GM04504 (cell line): ENCODE data around the gene FAM184B.
"Not testable (repeated sequence)": the region's sequence is repeated elsewhere in the genome, so short reads cannot be mapped to it uniquely, and the experiment has no call there.

ENCODE experiments used
- DNase-seq: peaks from one replicate; pipeline ENCODE4 v3.0.0-alpha.2; 2012; ENCODE audit warnings: low read depth

Gene FAM184B

GRCh38 chr4:17718471-17718870, 63.0 kb downstream of the FAM184B start:
- DNase-seq, result no peak

DNA sequence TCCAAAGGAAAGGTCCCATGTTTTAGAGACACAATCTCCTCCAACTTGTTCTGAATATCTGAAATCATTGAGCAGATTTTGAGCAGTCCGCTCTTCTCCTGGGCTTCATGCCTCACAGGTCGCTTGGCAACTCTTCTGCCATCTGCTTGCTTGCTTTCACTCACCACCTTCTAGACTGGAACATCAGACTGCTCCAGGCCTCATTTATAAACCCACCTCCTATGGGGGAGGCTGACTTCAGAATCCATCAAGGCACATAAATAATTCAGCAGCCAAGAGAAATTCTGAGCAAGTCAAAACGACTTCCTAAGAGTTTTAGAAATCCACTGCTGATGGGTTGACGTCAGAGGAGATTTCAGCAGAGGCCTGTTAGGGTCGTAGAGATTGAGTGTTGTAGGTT, 64.1 kb downstream of the FAM184B start:
- no peak for DNase-seq

GRCh38 chr4:17715511-17715910, 65.9 kb downstream of the FAM184B start:
- DNase-seq, result no peak

DNA sequence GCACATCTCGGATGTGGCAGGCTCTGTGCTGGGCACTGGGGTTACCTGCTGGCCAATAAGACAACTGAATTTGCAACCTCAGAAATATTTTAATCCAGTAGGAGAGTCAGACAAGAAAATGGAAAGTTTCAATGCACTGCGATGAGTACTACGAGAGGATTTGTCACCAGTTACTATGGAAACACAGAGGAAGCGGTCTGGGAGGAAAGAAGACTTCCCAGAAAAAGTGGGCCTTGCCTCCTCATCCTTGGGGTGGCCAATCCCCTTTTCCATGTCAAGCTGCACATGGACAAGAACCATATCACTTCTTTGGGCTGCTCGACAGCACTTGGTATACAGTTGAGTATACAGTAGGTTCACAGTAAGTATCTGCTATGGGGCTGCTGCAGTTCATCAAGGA, 67.6 kb downstream of the FAM184B start:
- no peak for DNase-seq

- no peak for DNase-seq
Measured at GRCh38 chr4:17712166-17712565, 69.3 kb downstream of the FAM184B start.

DNA sequence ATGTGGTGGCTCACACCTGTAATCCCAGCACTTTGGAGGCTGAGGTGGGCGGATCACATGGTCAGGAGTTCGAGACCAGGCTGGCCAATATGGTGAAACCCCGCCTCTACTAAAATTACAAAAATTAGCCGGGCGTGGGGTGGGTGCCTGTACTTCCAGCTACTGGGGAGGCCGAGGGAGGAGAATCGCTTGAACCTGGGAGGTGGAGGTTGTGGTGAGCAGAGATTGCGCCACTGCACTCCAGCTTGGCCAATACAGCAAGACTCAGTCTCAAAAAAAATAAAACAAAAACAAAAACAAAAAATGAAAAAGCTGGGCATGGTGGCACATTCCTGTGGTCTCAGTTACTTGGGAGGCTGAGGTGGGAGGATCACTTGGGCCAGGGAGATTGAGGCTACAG, 70.2 kb downstream of the FAM184B start:
- not testable (repeated sequence) for DNase-seq

DNA sequence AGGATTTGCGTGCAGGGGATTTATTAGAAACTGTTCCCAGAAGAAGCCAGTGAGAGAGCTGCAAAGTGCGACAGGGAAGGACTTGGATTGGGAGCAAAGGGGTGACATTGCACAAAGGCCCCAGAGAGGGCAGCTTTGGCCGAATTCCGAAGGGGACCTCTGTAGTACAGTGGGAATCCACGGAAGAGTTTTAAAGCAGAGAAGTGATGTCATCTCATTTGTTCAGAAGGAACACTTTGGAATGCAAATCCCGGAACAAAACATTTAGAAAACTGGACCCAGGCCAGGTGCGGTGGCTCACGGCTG, 71.7 kb downstream of the FAM184B start:
- no peak for DNase-seq

- no peak for DNase-seq
Measured at GRCh38 chr4:17708992-17709762, 72.2 kb downstream of the FAM184B start.

- DNase-seq, result no peak
Measured at GRCh38 chr4:17707671-17708070, 73.8 kb downstream of the FAM184B start.

DNA sequence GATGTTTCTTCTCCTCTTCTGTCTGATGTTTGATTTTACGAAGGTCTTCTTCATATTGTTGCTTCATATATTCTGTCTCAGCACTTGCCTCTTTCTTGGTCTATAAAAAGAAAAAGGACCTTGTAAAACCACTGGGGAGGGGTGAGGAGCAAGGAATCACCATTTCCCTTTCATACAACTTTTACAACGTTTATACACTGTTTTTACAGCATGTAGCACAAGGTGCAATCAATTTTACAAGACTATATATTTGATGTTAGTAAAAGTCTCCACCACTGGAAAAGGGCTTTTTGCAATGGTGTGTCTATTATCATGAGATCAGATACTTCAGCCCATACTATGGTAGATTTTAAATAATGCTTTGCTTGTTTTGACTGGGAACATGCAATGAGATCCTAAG, 76.3 kb downstream of the FAM184B start:
- no peak for DNase-seq

DNA sequence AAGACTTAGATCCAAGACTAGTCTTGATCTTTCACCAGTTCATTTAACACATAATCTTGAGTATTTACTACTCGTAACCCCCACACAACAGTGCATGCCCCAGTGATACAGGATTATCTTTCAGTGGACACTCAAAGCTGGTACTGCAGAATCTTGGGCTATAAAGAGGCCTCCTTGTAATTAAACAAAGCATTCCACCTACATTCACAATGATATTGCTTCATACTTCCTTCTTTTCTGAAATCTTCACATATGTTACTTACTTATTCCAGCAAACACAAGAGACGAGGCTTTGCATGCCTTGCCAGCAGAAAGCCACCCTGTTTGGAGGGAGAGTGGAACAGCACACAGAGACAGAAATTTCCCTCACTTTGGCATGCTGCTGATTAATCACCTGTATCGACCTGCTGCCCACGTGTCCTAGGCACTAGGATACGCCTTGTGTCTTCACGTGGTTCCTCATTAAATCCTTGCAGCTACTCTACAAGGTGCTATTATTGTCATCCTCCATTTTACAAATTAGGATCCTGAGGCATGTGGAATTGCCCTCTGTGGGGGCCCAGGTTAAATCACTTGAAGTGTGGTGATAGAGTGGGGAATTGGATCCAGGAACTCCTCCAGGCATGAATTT, 77.3 kb downstream of the FAM184B start:
- no peak for DNase-seq

DNA sequence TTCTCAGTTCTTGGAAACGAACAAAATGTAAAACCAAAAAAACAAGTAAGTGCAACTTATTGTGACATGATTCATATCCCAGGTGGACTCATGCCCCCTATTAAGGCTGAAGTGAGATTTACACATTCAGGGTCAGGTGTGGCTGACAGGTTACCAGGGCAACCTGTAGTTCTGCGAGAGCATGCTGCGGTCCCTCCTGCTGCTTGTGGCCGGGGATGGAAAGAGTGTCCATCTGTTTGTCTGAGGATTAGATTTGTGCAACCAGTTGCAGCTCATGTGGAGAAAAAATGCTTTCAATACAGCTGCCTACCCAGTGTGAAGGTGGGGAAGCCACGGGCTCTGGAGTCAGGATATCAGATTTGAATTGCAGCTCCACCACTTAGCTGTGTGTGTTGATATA, 78.8 kb downstream of the FAM184B start:
- no peak for DNase-seq

- DNase-seq, result no peak
Measured at GRCh38 chr4:17701882-17702281, 79.5 kb downstream of the FAM184B start.

DNA sequence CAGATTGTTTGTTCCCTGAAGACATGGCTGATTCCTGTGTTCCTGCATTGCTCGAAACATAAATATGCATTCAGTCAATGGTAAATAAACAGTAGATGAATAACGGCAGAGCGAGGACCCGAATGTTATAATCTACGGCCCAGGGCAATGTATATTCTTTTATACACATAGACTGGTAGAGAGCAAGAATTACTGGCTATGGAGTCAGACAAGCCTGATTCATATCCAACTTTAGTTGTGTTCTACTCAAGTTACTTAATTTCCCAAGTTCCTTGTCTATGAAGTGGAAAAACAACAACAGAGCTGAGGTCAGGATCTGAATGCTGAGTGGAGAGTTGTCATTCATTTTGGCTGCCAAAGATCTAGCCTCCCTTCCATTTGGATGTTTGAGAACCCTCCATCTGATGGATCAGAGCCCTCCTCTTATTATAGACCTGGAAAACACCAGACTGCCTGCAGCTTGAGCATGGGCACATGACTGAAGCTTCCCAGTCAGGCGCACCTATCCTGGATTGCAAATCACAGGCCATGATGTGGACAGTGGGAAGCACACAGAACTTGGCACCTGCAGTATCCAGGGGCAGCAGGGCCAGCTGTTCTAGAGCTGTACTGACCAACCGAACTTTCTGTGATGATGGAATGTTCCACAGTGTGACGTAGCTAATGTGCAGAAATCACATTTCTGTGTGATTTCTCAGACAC, 80.1 kb downstream of the FAM184B start:
- no peak for DNase-seq

- no peak for DNase-seq
Measured at GRCh38 chr4:17699380-17699779, 82.0 kb downstream of the FAM184B start.

DNA sequence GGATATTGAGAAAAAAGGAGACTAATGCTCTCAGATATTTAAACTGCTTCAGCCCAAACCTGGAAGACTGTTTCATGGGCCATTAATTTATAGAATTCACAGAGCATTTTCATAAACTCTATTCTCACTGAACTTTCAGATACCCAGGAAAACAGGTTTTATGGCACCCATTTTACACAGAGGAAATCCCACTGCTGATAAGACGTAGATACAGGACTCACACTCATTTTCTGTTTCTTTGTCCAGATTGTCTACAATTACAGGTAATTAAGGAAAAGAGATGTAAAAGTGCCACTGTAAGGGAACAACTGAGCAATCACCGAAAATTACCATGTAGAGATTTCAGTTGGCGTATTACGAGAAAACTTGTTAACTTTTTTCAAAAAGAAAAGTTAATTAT, 83.3 kb downstream of the FAM184B start:
- DNase-seq, result no peak

DNA sequence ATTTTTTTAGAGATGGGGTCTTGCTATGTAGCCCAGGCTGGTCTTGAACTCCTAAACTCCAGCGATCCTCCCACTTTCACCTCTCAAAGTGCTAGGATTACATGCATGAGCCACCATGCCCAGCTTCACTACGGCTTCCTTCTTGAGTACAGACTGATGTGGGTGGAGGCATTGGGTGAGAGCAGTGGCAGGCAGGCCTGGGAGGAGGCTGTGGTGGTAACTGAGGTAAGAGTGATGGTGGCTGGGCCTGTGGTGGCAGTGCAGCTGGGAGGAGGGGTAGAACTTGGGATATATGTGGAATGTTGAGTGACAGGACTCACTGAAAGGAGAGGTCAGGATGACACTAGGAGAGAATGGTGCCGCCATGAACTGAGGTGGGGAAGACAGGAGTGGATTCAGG, 86.1 kb downstream of the FAM184B start:
- no peak for DNase-seq

- DNase-seq, result no peak
Measured at GRCh38 chr4:17694552-17694951, 86.9 kb downstream of the FAM184B start.

DNA sequence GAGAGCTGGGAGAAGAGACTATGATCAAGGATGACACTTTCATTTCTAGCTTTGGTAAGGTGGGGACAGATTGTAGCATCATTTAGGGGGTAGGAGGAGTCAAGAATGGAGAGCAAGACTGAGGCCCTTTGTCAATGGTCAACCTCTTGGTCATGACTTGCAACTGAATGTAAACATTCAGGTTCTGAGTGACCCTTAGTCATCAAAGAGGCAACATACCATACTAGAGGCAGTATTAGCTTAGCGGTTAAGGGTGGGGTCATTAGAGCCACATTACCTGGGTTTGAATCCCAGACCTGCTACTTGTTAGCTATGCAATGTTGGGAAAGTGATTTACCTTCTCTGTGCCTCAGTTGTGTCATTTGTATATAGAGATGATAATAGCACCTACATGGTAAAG, 90.5 kb downstream of the FAM184B start:
- no peak for DNase-seq

DNA sequence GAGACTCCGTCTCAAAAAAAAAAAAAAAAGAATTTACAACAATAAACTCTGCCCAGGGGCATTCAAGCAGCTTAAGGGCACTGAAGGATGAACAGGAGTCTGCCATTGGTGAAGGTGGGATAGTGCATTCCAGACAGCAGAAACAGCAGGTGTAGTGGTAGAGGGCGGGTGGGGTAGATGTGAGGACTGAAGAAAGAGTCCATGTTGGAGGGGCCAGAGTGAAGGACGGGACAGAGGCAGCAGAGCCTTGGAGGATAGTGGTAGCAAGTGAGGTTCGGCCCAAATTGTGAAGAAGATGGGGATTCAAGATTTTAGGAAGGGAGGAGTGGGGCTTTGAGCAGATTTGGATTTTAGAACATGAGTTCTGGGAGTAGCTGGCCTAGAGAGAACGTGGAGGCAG, 91.3 kb downstream of the FAM184B start:
- DNase-seq, result no peak

DNA sequence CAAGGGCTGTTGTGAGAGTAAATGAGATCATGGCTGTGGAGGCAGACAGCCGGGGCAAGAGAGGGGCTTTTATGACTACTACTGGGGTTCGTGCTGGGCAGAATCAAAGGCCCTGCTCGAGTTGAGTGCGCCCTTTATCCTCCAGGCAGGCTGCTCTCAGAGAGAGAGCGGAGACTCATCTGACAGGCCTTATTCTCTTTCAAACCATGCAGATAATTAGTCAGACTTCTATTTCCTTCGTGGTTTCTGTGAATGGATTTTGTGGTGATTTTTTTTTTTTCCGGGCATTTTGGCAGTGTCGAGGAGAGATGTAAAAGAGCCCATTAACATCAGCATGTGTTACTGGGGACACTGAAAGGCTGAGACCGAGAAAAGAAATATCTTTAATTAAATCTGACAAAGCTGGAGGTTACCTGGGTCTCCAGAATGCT, 93.4 kb downstream of the FAM184B start:
- DNase-seq, result no peak

DNA sequence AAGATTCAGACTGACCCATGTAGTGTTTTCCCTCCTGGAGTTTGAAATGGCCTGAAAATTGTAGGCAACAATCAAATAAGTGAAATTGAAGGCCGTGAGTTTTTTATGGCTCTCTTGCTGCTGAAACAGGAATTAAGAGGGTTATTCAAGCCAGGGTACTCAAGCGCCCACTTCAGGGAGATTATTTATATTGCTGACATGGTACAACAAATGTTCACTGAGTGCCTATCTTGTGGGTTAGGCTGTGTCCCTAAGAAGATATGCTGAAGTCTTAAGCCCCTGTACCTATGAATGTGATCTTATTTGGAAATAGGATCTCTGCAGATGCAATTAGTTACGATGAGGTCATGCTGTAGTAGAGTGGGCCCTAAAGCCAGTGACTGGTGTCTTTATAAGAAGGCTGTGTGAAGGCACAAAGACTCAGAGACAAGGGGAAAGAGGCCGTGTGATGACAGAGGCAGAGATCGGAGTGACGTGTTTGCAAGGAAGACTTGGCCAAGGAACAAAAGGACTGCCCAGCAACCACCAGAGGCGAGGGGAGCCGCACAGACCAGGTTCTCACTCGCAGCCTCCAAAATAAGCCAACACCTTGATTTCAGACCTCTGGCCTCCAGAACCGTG, 94.1 kb downstream of the FAM184B start:
- no peak for DNase-seq

- not testable (repeated sequence) for DNase-seq
Measured at GRCh38 chr4:17684648-17685047, 96.8 kb downstream of the FAM184B start.
